Measurements from ENCODE around the gene BBS12.
"Not testable (repeated sequence)": the region's sequence is repeated elsewhere in the genome, so short reads cannot be mapped to it uniquely, and the experiment has no call there.

The BBS12 gene

DNA sequence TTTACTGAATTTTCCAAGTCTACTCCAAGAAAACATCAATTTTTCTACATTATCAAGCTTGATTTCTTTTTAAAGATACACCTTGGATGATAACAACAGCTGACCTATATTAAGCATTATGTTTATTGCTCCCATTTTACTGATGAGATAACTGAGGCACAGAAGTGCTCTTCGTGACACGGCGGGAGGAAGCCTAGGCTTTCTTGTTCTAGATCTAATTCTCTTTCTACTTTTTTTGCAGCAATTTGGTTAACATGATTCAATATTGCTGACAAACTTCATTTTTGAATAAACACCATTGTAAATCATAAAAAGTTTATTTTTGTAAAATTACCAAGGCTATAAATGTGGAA, 33.8 kb downstream of the BBS12 start:
- no peak for FAIRE-seq

DNA sequence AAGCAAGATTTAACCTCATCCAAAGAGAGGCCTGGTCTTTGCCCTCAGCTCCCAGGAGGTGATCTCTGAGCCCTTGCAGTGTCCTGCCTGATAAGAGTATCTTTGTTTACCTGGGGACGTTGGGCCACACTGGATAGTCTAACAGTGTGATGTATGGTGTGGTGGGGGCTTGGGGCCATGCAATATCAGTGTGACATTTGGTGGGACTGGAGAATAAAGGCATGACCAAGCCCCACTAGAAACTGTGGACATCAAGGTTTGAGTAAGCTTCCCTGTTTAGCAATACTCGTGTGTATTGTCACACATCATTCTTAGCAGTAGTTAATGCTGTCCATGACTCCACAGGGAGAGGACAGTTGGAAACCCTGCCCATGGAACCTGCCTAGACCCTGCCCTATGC, 34.4 kb downstream of the BBS12 start:
- no peak for FAIRE-seq

DNA sequence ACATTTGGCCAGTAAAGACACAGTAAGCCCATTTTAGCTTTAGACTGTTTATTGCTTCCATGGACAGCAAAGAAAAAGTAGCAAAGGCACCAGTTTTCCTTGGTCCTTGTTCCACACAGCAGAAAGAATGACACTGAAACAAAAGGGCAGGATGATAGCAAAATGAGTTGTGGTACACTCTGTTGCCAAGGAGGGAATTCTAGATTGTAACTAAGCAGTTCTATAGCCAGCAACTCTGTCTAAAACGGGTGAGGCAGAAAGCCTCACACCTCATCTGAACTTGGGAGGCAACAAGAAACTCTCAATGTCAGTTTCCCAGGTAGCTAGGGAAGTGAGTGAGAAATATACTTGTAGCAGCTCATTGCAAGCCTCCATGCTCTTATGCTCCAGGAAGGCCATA, 39.2 kb downstream of the BBS12 start:
- no peak for FAIRE-seq

DNA sequence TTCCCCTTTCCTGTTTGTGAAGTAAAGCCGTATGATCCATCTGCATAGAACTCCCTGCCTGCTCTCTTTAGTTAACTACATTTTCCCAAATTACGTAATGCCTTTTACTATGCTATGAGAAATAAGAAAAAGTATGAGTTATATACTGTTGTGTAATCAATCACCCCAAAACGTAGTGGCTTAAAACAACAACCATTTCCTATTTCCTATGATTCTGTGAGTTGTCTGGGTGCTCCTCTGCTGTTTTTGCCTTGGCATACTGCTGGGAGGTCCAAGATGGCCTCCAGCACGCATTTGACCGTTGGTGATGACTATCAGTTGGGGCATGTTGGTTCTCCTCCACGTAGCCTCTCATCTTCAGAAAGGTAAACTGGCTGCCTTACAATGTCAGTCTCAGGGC, 39.8 kb downstream of the BBS12 start:
- FAIRE-seq, result no peak

DNA sequence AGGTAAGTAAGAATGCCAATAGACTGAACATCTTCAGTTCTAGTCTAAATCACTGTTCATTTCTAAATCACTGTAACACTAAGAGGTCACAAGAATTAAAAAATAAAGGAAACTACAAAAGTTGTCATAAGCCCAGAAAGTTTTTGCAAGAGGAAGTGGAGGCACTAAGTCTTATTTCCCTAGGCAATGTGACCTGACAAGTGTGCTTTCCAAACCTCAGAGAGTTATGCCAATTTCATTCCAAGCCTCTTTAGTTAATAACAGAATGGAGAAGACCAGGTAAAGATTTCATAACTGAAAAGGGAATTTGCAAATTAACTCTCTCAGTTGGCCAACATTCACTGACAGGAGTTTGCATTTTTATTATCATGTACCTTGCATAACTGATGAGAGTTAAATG, 40.5 kb downstream of the BBS12 start:
- FAIRE-seq, result no peak

DNA sequence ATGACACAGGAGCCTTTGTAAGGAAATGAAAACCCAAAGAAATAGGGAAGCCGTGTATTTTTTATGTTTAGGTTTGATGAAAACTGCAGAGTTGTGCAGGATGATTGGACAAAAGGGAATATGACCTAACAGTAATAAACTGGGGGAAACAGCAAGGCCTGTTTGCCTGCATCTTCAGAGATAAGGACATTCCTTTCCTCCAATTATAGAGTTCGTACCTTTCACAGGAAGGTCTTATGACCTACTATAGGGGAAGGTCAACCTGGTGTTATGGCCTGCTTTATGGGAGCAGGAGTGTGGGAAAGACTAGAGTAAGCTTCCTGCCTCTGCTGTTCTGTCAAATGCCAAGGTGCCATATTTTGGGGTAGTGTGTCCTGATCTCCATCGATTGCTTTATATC, 42.5 kb downstream of the BBS12 start:
- FAIRE-seq, result no peak

DNA sequence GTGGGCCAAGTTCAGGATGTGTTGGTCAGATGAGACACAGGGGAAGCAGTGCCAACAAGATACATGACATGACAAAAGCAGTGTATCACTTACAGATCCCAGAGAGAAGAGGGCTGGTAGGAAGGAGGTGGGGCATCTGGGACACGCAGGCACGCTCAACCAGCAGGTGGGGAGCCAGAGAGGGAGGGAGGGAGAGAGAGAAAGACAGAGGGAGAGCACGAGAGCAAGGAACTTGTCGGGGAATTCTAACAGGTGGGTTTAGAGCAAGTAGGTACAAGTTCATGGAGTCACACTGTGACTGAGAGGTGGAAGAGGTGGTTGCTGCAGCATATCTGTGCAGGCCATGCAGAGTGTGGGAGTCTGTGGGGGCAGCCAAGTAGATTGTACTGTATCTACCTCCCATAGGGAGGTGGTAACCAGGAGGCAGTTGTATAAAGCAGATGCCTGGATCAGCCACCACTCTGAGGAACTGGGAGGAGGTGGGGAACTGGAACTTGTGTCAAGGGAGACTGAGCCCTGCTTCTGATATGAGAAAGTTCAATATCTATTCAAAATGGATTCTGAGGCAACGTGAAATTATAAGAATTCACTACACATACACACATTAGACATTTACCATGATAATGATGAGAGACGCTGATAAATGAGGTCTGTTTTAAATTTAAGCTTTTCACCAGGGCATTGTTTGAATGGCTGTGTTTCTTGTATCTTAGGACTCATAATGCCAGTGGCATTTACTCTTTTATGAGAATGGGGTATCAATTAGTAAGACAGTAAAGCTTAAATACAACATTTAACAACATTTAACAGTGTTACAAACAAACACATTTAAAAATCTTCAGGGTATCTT, 43.7 kb downstream of the BBS12 start:
- FAIRE-seq, result peak; percentile 11

DNA sequence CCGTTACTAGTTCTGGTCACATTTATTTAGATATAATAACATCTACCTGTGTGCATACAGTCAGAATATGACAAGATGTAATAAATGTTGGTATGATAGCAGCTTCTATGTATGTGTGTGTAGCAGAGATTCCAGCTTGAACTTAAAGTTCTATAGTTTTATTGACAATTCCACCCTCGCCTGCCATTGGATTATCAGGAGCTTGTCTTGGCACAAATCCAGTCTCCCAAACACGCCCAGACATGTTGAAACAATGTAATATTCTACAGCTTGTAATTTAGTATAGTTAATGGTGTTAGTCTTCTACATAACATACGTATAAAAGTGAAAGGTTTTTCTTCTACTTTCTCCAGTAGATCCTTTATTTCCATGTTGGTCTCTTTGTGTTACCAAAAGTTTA, 44.4 kb downstream of the BBS12 start:
- no peak for FAIRE-seq

DNA sequence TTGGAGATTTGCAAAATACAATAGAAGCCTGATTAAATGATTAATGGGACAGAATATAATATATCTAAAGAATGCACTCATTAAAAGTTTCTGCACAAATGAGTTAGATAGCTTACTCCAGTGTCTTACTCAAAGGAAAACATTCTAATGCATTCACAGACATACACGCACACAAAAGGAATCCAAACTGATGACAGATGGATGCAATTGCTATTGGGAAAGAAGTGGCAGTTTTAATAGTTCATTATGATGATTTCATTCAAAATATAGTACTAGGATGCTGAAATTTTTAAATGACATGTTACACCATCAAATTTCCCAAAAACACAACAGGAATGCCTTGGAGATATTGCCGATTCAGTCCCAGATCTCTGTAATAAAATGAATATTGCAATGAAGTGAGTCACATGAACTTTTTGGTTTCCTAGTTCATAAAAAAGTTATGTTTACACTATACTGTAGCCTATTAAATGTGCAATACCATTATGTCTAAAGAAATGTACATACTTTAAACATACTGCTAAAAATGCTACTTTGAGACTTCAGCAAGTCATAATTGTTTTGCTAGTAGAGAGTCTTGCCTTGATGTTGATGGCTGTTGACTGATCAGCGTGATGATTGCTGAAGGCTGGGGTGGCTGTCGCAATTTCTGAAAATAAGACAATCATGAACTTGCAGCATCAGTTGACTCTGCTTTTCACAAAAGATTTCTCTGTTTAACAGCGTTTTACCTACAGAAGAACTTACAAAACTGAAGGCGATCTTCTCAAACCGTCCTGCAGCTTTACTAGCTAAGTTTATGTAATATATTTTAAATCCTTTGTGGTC, 45.6 kb downstream of the BBS12 start:
- peak; percentile 41 for FAIRE-seq

DNA sequence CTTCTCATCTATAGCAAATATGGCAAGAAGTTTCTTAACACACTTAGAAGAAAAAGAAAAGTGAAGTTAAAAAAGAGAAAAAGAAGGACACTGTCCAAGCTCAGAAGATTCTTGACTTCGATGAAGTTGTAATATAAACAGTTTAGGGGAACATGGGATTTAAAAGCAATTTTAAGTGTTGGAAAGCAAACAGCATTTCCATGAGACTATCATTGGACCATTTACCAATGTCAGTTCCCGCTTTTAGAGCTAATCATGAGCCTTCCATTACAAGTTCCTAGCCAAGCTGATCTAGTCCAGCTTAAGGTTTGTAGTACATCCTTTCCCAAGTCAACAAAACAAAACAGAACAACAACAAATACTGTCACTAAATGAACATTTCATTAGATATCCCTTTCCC, 49.0 kb downstream of the BBS12 start:
- no peak for FAIRE-seq

DNA sequence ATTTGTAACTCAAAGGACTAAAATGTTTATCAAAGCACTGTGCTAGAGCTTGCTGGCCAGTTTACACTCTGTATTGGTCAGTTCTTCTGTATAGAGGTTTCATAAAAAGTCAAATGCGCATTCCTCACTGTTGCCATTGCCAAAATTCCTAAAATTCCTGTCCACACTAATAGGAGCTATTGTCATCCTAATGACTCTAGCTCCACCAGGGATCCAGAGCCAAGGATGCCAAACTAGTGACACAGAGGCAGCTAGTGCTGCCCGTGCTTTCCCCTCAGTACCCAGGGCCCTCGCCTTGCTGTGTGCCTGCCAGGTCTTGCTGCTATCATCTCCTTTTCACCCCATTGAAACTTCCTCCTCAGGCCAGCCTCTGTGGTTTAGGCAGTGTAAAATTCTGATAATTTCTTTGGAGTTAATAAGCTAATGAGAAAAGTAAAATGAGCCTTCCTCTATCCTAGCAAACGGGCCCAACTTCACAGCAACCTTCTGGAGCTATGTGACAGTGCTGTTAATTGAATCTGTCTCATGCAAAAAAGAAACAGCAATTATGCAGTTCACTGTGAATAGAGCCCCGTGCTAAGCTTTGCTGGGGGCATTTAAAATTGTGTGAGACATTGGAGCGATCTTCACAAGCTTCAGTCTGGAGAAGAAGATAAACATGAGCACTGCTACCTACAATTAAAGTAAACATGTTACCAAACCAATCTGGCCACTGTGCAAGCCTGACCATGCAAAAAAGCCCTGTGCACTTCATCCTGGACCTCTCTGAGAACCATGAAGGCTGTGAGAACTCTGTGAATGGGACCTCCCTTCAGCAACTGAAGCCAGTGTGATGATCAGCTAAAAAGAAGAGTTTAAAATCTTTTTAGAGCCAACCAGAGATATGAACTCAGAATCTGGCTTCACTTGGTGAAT, 51.1 kb downstream of the BBS12 start:
- peak; percentile 99 for FAIRE-seq

DNA sequence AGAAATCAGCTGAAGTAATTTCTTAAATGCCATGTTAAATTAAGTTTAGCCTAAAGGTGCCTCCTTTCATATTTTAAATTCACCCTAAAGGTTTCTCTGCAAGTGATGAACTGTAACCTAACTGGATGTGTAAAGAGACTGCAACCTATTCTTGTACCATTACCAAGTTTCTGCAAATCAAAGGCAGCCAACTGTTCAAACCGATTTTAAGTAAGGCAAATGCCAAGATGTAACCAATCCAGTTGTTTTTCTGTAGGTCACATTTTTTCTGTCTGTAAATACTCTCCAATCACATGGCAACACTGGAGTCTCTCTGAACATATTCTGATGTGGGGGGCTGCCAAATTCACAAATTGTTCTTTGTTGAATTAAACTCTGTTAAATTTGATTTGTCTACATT, 51.8 kb downstream of the BBS12 start:
- FAIRE-seq, result no peak

DNA sequence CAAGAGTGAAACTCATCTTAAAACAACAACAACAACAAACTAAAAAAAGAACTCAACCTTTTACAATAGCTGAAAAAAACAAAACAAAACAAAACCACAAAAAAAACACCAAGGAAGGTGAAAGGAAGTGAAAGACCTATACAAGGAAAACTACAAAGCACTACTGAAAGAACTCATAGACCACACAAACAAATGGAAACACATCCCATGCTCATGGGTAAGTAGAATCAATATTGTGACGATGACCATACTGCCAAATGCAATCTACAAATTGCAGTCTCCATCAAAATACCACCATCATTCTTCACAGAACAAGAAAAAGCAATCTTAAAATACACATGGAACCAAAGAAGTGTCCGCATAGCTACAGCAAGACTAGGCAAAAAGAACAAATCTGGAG, 52.6 kb downstream of the BBS12 start:
- FAIRE-seq, result no peak

DNA sequence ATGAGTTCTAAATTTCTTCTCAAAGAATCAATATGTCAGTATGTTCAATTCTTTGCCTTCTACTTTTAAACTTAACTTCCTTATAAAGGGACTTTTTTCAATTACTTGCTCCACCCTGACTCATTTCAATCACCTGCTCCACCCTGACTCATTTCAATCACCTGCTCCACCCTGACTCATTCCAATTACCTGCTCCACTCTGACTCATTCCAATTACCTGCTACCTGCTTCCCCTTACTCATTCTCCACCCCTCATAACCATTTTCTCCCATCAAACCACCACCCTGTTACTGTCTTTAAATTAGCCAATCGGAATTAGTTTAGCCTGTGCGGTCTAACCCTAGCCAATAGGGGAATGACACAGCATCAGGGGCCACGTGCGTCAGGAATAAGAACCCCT, 53.8 kb downstream of the BBS12 start:
- FAIRE-seq, result peak; percentile 91

DNA sequence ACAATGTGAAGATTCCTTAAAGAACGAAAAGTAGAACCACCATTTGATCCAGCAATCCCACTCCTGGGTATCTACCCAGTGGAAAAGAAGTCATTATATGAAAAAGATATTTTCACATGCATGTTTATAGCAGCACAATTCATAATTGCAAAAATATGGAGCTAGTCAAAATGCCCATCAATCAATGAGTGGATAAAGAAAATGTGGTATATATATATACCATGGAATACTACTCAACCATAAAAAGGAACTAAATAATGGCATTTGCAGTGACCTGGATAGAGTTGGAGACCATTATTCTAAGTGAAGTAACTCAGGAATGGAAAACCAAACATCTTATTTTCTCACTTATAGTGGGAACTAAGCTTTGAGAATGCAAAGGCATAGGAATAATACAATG, 54.4 kb downstream of the BBS12 start:
- FAIRE-seq, result not testable (repeated sequence)

DNA sequence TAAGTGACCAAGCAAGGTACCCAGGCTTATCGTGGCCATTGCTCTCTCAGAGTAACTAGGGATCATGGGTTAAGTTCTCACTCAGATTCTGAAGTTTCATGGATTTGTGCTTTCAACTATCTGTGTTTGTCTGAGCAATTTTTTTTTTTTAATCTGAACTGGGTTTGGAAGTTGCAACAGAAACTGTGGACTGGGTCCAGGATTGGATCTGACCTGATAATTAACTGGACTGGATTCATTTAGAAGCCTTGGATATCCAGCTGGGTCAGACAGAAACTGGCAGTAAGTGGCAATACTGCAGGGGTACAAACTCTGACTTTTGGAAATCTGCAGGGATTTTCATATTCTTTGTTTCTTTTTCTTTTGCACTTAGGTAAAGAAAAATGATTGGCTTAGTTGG, 55.4 kb downstream of the BBS12 start:
- no peak for FAIRE-seq

DNA sequence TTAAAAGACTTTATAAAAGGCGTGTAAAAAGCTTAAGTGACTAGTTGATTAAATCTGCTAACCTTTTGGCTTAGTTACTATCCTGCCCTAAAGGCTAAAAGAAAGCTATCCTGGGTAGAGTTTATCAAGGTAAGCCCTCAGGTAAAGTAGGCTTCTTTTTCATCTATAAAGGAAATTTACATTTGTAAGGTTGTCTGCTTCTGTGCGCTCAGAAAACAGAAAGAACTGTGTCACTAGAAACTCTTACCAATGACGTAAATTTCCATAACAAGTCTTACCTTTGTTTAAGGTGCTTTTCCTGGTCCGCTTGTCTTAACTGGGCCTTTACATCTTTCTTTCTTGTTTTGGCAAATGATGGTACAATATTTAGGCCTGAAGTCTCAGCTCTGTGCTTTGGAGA, 56.4 kb downstream of the BBS12 start:
- FAIRE-seq, result no peak

DNA sequence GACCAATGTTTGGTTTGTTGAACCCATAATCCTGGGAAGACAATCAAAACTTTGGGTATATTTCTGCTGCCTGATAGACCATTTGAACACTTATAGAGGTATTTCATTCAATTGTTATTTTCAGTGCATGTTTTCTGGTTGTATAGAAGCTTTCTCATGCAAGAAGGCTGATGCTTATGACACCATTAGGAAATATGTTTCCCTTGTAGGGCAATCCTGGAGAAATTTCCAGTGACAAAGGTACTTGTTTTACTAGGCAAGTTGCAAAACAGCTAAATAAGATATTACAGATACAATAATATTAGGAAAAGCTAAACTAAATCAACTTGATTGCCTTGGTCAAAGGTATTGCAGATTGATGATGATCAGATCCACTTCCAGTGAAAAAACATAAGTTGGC, 61.3 kb downstream of the BBS12 start:
- no peak for FAIRE-seq
